Measurements from ENCODE around the gene COG3.

Gene COG3

GRCh38 chr13:45447050-45447661 is 17.6 kb upstream of the COG3 start:
- DNase-seq: no peak

- DNase-seq: no peak
Measured at GRCh38 chr13:45448965-45449559, 15.7 kb upstream of the COG3 start.

GRCh38 chr13:45451282-45451681 is 13.5 kb upstream of the COG3 start:
- DNase-seq: no peak

- DNase-seq: no peak
Measured at GRCh38 chr13:45454204-45454603, 10.5 kb upstream of the COG3 start.

GRCh38 chr13:45456196-45456972 is 8.4 kb upstream of the COG3 start:
- DNase-seq: no peak

- DNase-seq: no peak
Measured at GRCh38 chr13:45464141-45464686, 525 bp upstream of the COG3 start.

- no peak for DNase-seq
Measured at GRCh38 chr13:45466359-45466758, 1.6 kb downstream of the COG3 start.

GRCh38 chr13:45468635-45469034 is 3.9 kb downstream of the COG3 start:
- DNase-seq: no peak

- DNase-seq: no peak
Measured at GRCh38 chr13:45472171-45472705, 7.5 kb downstream of the COG3 start.

- DNase-seq: no peak
Measured at GRCh38 chr13:45473627-45474026, 8.9 kb downstream of the COG3 start.

GRCh38 chr13:45474584-45475454 is 10.1 kb downstream of the COG3 start:
- DNase-seq: no peak

- DNase-seq: no peak
Measured at GRCh38 chr13:45479661-45480060, 14.9 kb downstream of the COG3 start.

GRCh38 chr13:45481688-45482087 is 16.9 kb downstream of the COG3 start:
- no peak for DNase-seq

- no peak for DNase-seq
Measured at GRCh38 chr13:45482571-45483173, 17.9 kb downstream of the COG3 start.

- no peak for DNase-seq
Measured at GRCh38 chr13:45487604-45488003, 22.9 kb downstream of the COG3 start.

- DNase-seq: no peak
Measured at GRCh38 chr13:45490068-45490467, 25.3 kb downstream of the COG3 start.

- DNase-seq: no peak
Measured at GRCh38 chr13:45492538-45492937, 27.8 kb downstream of the COG3 start.

GRCh38 chr13:45496942-45497341 is 32.2 kb downstream of the COG3 start:
- DNase-seq: no peak

GRCh38 chr13:45500492-45501174 is 35.9 kb downstream of the COG3 start:
- DNase-seq: no peak

- no peak for DNase-seq
Measured at GRCh38 chr13:45501175-45501526, 36.4 kb downstream of the COG3 start.

- DNase-seq: no peak
Measured at GRCh38 chr13:45503658-45504057, 38.9 kb downstream of the COG3 start.

GRCh38 chr13:45506811-45507210 is 42.1 kb downstream of the COG3 start:
- no peak for DNase-seq
